Ovary (tissue), 9 donors: Measurements from ENCODE around the gene TNNT3. TPM values are rescaled to one million over a fixed set of nuclear protein-coding genes. Genes with fewer than 3 reads are reported as not detected.
"Not testable (repeated sequence)": the region's sequence is repeated elsewhere in the genome, so short reads cannot be mapped to it uniquely, and the experiment has no call there.

ENCODE experiments used
- DNase-seq, 5 donors: peaks; one replicate each; pipeline ENCODE4 v3.0.0-alpha.2; 2019 to 2020
- H3K27ac ChIP-seq, 2 donors: fragments of 200-600 bp; one replicate each; pipeline versions ENCODE4 v1.5.1 to v1.8.0; 2019 to 2022
- H3K27me3 ChIP-seq: fragments of 200-600 bp; one replicate; pipeline ENCODE4 v1.8.0; 2022
- H3K36me3 ChIP-seq: fragments of 200-600 bp; sonication (generic); one replicate; pipeline ENCODE4 v1.5.1; 2019
- H3K4me1 ChIP-seq: one replicate; pipeline ENCODE4 v1.8.1; 2013; ENCODE audit warnings: mild to moderate bottlenecking, moderate library complexity; ENCODE audit not compliant: insufficient read depth
- H3K4me3 ChIP-seq: fragments of 200-600 bp; sonication (generic); one replicate; pipeline ENCODE4 v1.5.1; 2017
- H3K9me3 ChIP-seq, 2 donors: fragments of 200-600 bp in 1 of 2; sonication (generic) in 1 of 2; one replicate each; pipeline versions ENCODE4 v1.5.1 to v1.8.1; 2013 to 2019; ENCODE audit warnings: mild to moderate bottlenecking in 1 of 2, moderate library complexity in 1 of 2
- CTCF ChIP-seq, 3 donors: fragments of 450-650 bp in 2 of 3; fragments of 200-600 bp in 1 of 3; IDR thresholded peaks; one replicate each; pipeline versions ENCODE4 v1.5.1 to v1.8.0; 2016 to 2022; ENCODE audit warnings: antibody characterized with exemption in 3 of 3, mild to moderate bottlenecking in 1 of 3
- EP300 ChIP-seq: sonication (generic); formaldehyde crosslinking; IDR thresholded peaks from one replicate; pipeline ENCODE4 v1.6.1; 2017; ENCODE audit warnings: antibody characterized with exemption
- POLR2A ChIP-seq: fragments of 450-650 bp; IDR thresholded peaks from one replicate; pipeline ENCODE4 v1.6.1; 2017; ENCODE audit warnings: antibody characterized with exemption, mild to moderate bottlenecking, moderate library complexity
- WGBS, 3 donors: extraction: QIAGEN DNeasy Blood & Tissue Kit in 1 of 3; methylation state at CpG; one replicate each; pipeline versions ENCODE4 v1.1.5 to v1.1.7; 2013 to 2017; 5-methylcytosine and 5-hydroxymethylcytosine counted together
- intact Hi-C, 4 donors: fragments of 100-400 bp; cut with DNase I; formaldehyde crosslinking; loops; one replicate each; pipeline versions ENCODE4 v1.11.0 to v1.15.1; 2022 to 2023
- polyA plus RNA-seq, 2 donors: library from polyadenylated mRNA; stranded (reverse); fragments of 200-250 nt in 1 of 2; fragments of 350-450 nt in 1 of 2; fragmentation: Illumina TruSeq in 1 of 2; extraction: RNeasy Lipid Tissue Mini Kit (QIAGEN cat#74804) in 1 of 2; gene quantifications; one replicate each; pipeline ENCODE4 v1.2.3, GENCODE V29; 2013 to 2014
- total RNA-seq, 7 donors: library from RNA; depleted of rRNA in 2 of 7; stranded (reverse); fragments of >200 nt in 2 of 7; fragmentation: NEBNext Ultra II Directional in 3 of 7; extraction: Animal tissue kit (Norgen Biotek cat#: 25700) in 3 of 7; gene quantifications; one replicate each; pipeline versions ENCODE4 v1.1.0 to v1.2.4, GENCODE V29; 2016 to 2023
- donor health status: DM: no; HTN: no; CAD: no; lungs with moderate emphysema.
- donor health status: DM: no; HTN: no; CAD: no.
- donor health status: Bipolar disorder and iron deficiency.
- donor health status: DM: yes; HTN: yes; CAD: no.
- donor health status: DM: no; HTN: no; CAD: no.
- donor health status: DM: yes; HTN: yes; CAD: no.

Gene TNNT3
- total and polyA plus RNA-seq, 9 donors: 0.22 to 9.0 (median 2.0) TPM; not detected in 3

- peak in 2 of 5 donors; percentile 17 to 39 for DNase-seq
- Histone ChIP-seq H3K4me3 (no peak overlapping the region), H3K27me3 (no peaks in the 10 kb centered on the region), H3K36me3 (no peaks in the 10 kb centered on the region), H3K9me3 (no peaks in the 10 kb centered on the region), H3K4me1 (peaks cover 2% of the 10 kb centered on the region), H3K27ac (no peak overlapping the region)
- TF ChIP-seq EP300 (no peak), CTCF (IDR thresholded peaks at IDR 0.05) (no peak), POLR2A (no peak)
- WGBS, 3 donors: 80 to 87% (median 87%) methylated on average over 24 to 25 of the region's 25 CpGs
- intact Hi-C loops: no loop called here
Observed at GRCh38 chr11:1872267-1872985, 47.1 kb upstream of the TNNT3 start.

- Histone ChIP-seq H3K4me3 (no peak overlapping the region), H3K9me3 (no peaks in the 10 kb centered on the region), H3K36me3 (no peaks in the 10 kb centered on the region), H3K27me3 (no peaks in the 10 kb centered on the region), H3K4me1 (peaks cover 2% of the 10 kb centered on the region), H3K27ac (no peak overlapping the region)
- TF ChIP-seq POLR2A (no peak), EP300 (no peak), CTCF (IDR thresholded peaks at IDR 0.05) (no peak)
- WGBS, 3 donors: 5 to 23% (median 13%) methylated on average over 6 to 11 of the region's 11 CpGs
- intact Hi-C loops: no loop called here
- DNase-seq: peak in 2 of 5 donors; percentile 20 to 50
Observed at GRCh38 chr11:1873048-1873812, 46.3 kb upstream of the TNNT3 start.

- peak in 2 of 5 donors; percentile 4 to 33 for DNase-seq
- H3K9me3 ChIP-seq, H3K4me3 ChIP-seq, H3K27ac ChIP-seq, H3K4me1 ChIP-seq, H3K36me3 ChIP-seq, intact Hi-C loops, H3K27me3 ChIP-seq: not testable (repeated sequence)
- 84 to 86% (median 85%) methylated on average over 14 to 17 of the region's 17 CpGs for WGBS, 3 donors
Observed at GRCh38 chr11:1873813-1874150, 45.7 kb upstream of the TNNT3 start.

- DNase-seq: peak in 2 of 5 donors; percentile 22 to 44
- H3K4me1 ChIP-seq, H3K27me3 ChIP-seq, H3K9me3 ChIP-seq, H3K4me3 ChIP-seq, intact Hi-C loops, H3K27ac ChIP-seq, H3K36me3 ChIP-seq: not testable (repeated sequence)
- WGBS, 3 donors: 64 to 73% (median 67%) methylated on average over 17 of the region's 17 CpGs
Observed at GRCh38 chr11:1874441-1875092, 44.9 kb upstream of the TNNT3 start.

GRCh38 chr11:1875093-1875850, 44.2 kb upstream of the TNNT3 start:
- peak in 3 of 5 donors; percentile 15 to 43 (median 25) for DNase-seq
- H3K4me3 ChIP-seq: no peak overlapping the region
- peaks cover 2% of the 10 kb centered on the region for H3K4me1 ChIP-seq
- H3K27ac ChIP-seq: no peak overlapping the region
- H3K36me3 ChIP-seq: no peaks in the 10 kb centered on the region
- no peaks in the 10 kb centered on the region for H3K27me3 ChIP-seq
- no peaks in the 10 kb centered on the region for H3K9me3 ChIP-seq
- intact Hi-C loops: no loop called here
- TF ChIP-seq EP300 (no peak), POLR2A (no peak), CTCF (IDR thresholded peaks at IDR 0.05) (no peak)
- 72 to 78% (median 72%) methylated on average over 28 of the region's 28 CpGs for WGBS, 3 donors

GRCh38 chr11:1875851-1876301, 43.6 kb upstream of the TNNT3 start:
- H3K9me3 ChIP-seq, intact Hi-C loops, H3K4me3 ChIP-seq, H3K36me3 ChIP-seq, H3K4me1 ChIP-seq, H3K27me3 ChIP-seq, H3K27ac ChIP-seq: not testable (repeated sequence)
- WGBS, 3 donors: 77 to 83% (median 77%) methylated on average over 12 to 13 of the region's 13 CpGs
- peak in 3 of 5 donors; percentile 13 to 40 (median 17) for DNase-seq
